Spleen (tissue), 7 donors: Measurements from ENCODE around the gene FSTL5.

ENCODE experiments used
- POLR2AphosphoS5 ChIP-seq, 3 donors: sonication (generic); formaldehyde crosslinking; IDR thresholded peaks; one replicate each; pipeline ENCODE4 v1.5.1; 2017; ENCODE audit warnings: antibody characterized with exemption in 3 of 3
- TF ChIP-seq, protein P1 (sequence below), 11 experiments: fragments of 200-600 bp in 7 of 11; fragments of 450-650 bp in 4 of 11; sonication (generic) in 4 of 11; IDR thresholded peaks in 8 of 11; conservative IDR thresholded peaks in 3 of 11; 1 replicate in 7 of 11; 2 replicates in 4 of 11; pipeline versions ENCODE4 v1.4.0 to v1.8.0; 2016 to 2021; ENCODE audit warnings: antibody characterized with exemption in 11 of 11, inconsistent platforms in 4 of 11, mild to moderate bottlenecking in 1 of 11
- donor health status: DM: no; HTN: no; CAD: no; lungs with moderate emphysema.
- donor health status: DM: no; HTN: no; CAD: no.
- donor health status: DM: no; HTN: no; CAD: no.

DNA sequence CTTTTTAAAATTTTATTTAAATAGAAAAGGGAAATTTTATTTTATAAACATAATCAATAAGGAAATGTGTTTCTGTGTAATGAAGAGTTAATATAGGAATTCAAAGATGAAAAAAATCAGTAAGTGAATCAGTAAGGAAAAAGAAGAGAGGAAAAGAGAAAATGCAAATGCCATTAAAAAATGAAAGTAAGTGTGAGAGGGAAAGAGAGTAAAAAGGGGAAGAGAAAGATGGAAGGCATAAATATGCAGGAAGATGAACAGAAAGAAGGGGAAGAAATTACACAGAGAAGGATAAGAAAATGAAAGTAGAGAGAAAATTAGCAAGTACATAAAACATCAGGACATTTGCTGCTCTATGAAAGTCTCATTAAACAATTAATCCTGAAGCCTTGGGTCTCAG lies 349.9 kb downstream of the FSTL5 start:
- TF ChIP-seq, protein P1, sequence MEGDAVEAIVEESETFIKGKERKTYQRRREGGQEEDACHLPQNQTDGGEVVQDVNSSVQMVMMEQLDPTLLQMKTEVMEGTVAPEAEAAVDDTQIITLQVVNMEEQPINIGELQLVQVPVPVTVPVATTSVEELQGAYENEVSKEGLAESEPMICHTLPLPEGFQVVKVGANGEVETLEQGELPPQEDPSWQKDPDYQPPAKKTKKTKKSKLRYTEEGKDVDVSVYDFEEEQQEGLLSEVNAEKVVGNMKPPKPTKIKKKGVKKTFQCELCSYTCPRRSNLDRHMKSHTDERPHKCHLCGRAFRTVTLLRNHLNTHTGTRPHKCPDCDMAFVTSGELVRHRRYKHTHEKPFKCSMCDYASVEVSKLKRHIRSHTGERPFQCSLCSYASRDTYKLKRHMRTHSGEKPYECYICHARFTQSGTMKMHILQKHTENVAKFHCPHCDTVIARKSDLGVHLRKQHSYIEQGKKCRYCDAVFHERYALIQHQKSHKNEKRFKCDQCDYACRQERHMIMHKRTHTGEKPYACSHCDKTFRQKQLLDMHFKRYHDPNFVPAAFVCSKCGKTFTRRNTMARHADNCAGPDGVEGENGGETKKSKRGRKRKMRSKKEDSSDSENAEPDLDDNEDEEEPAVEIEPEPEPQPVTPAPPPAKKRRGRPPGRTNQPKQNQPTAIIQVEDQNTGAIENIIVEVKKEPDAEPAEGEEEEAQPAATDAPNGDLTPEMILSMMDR (IDR thresholded peaks at IDR 0.05 in 8 of 11, conservative IDR thresholded peaks at IDR 0.05 in 3 of 11) = no peak
- TF ChIP-seq POLR2AphosphoS5 (IDR thresholded peaks at IDR 0.05) = no peak
